ENCODE results near the gene MCU.

DNA sequence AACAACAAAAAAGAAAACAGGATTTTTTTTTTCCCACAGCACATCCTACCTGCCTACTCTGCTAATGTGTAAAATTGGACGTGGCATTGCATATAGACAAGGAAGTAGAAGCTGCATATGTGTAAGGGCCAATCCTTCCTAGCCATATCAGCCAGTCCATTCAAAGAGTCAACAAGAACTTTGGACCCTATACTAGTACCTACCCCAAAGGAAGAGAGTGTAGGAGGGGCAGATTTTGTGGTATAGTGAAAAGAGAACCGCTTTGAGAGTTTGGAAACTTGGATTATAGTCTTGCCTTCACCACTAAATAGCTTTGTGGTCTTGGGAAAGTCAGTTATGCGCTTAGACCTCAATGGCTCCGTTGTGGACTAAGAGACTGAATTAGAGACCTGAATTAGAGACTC, 12.1 kb upstream of the MCU start:
- TF ChIP-seq, protein P1, sequence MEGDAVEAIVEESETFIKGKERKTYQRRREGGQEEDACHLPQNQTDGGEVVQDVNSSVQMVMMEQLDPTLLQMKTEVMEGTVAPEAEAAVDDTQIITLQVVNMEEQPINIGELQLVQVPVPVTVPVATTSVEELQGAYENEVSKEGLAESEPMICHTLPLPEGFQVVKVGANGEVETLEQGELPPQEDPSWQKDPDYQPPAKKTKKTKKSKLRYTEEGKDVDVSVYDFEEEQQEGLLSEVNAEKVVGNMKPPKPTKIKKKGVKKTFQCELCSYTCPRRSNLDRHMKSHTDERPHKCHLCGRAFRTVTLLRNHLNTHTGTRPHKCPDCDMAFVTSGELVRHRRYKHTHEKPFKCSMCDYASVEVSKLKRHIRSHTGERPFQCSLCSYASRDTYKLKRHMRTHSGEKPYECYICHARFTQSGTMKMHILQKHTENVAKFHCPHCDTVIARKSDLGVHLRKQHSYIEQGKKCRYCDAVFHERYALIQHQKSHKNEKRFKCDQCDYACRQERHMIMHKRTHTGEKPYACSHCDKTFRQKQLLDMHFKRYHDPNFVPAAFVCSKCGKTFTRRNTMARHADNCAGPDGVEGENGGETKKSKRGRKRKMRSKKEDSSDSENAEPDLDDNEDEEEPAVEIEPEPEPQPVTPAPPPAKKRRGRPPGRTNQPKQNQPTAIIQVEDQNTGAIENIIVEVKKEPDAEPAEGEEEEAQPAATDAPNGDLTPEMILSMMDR (IDR thresholded peaks at IDR 0.05) = no peak
- TF ChIP-seq, protein P2, sequence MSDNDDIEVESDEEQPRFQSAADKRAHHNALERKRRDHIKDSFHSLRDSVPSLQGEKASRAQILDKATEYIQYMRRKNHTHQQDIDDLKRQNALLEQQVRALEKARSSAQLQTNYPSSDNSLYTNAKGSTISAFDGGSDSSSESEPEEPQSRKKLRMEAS (CRISPR knock-in tag; IDR thresholded peaks at IDR 0.05) = no peak
- TF ChIP-seq ZNF396 (CRISPR knock-in tag; IDR thresholded peaks at IDR 0.05; ENCODE audit: borderline replicate concordance) (no peak), USF2 (CRISPR knock-in tag; IDR thresholded peaks at IDR 0.05) (no peak), HMGA2 (CRISPR knock-in tag; IDR thresholded peaks at IDR 0.05) (no peak)
